ENCODE results near the gene METTL2B.
"Not testable (repeated sequence)": the region's sequence is repeated elsewhere in the genome, so short reads cannot be mapped to it uniquely, and the experiment has no call there.

The METTL2B gene

GRCh38 chr7:128453836-128454804, 22.4 kb upstream of the METTL2B start:
- TF ChIP-seq MYC (IDR thresholded peaks at IDR 0.05; ENCODE audit: low read depth, low read length) = no peak
- no peak for TF ChIP-seq CTCF (IDR thresholded peaks at IDR 0.05; ENCODE audit: low read depth, low read length)
- TF ChIP-seq MAX (IDR thresholded peaks at IDR 0.05; ENCODE audit: low read depth, low read length) = no peak
- H3K4me3 ChIP-seq (ENCODE audit: low read depth, low read length) = no peak overlapping the region
- DNase-seq (ENCODE audit: low read depth) = no peak

- TF ChIP-seq MYC (IDR thresholded peaks at IDR 0.05; ENCODE audit: low read depth, low read length) (no peak), CTCF (IDR thresholded peaks at IDR 0.05; ENCODE audit: low read depth, low read length) (peak; percentile 3)
- peak; percentile 62 for DNase-seq (ENCODE audit: low read depth)
- H3K4me3 ChIP-seq (ENCODE audit: low read depth, low read length) = peak overlapping the region; percentile 91
Observed at GRCh38 chr7:128454808-128455542, 21.6 kb upstream of the METTL2B start.

GRCh38 chr7:128455543-128456254, 20.8 kb upstream of the METTL2B start, which contains the start of gene HILPDA:
HILPDA (plus strand) TSS chr7:128455878; CDS start chr7:128457269, 1,391 bp downstream.
- DNase-seq (ENCODE audit: low read depth) = peak; percentile 98
- TF ChIP-seq CTCF (IDR thresholded peaks at IDR 0.05; ENCODE audit: low read depth, low read length) = no peak
- peak; percentile 51 for TF ChIP-seq MYC (IDR thresholded peaks at IDR 0.05; ENCODE audit: low read depth, low read length)
- peak; percentile 93 for TF ChIP-seq POLR2A (IDR thresholded peaks at IDR 0.05; ENCODE audit: extremely low read depth, insufficient read length)
- TF ChIP-seq MAX (IDR thresholded peaks at IDR 0.05; ENCODE audit: low read depth, low read length) = peak; percentile 73
- H3K4me3 ChIP-seq (ENCODE audit: low read depth, low read length) = peak within 1 kb of the TSS; percentile 91

- TF ChIP-seq POLR2A (IDR thresholded peaks at IDR 0.05; ENCODE audit: extremely low read depth, insufficient read length) = no peak
- TF ChIP-seq MYC (IDR thresholded peaks at IDR 0.05; ENCODE audit: low read depth, low read length) = no peak
- TF ChIP-seq CTCF (IDR thresholded peaks at IDR 0.05; ENCODE audit: low read depth, low read length) = no peak
- no peak for TF ChIP-seq MAX (IDR thresholded peaks at IDR 0.05; ENCODE audit: low read depth, low read length)
- peak; percentile 48 for DNase-seq (ENCODE audit: low read depth)
- peak overlapping the region; percentile 91 for H3K4me3 ChIP-seq (ENCODE audit: low read depth, low read length)
Observed at GRCh38 chr7:128456255-128456725, 20.3 kb upstream of the METTL2B start.

- DNase-seq (ENCODE audit: low read depth) = not testable (repeated sequence)
- peak overlapping the region; percentile 91 for H3K4me3 ChIP-seq (ENCODE audit: low read depth, low read length)
Observed at GRCh38 chr7:128457385-128457784, 19.2 kb upstream of the METTL2B start.

- no peak for DNase-seq (ENCODE audit: low read depth)
- no peak overlapping the region for H3K4me3 ChIP-seq (ENCODE audit: low read depth, low read length)
- TF ChIP-seq CTCF (IDR thresholded peaks at IDR 0.05; ENCODE audit: low read depth, low read length) (no peak), MYC (IDR thresholded peaks at IDR 0.05; ENCODE audit: low read depth, low read length) (no peak), MAX (IDR thresholded peaks at IDR 0.05; ENCODE audit: low read depth, low read length) (no peak), POLR2A (IDR thresholded peaks at IDR 0.05; ENCODE audit: extremely low read depth, insufficient read length) (no peak)
Observed at GRCh38 chr7:128458956-128459355, 17.6 kb upstream of the METTL2B start.

Measured in NB4 (cell line).